ENCODE data around the gene CCDC167.

The CCDC167 gene

GRCh38 chr6:37478827-37479226 lies 20.9 kb downstream of the CCDC167 start:
- DNase-seq (ENCODE audit: low read depth in 1 of 2, low spot score in 1 of 2): no peak
- H3K4me3 ChIP-seq (replicated peaks; ENCODE audit: insufficient read depth, low read length): no peak overlapping the region
- H3K27ac ChIP-seq (replicated peaks): no peak overlapping the region
- TF ChIP-seq SPI1 (IDR thresholded peaks at IDR 0.05; ENCODE audit: borderline replicate concordance, low read depth) (no peak), CTCF (IDR thresholded peaks at IDR 0.05; ENCODE audit: insufficient read depth, low read length) (no peak), REST (IDR thresholded peaks at IDR 0.05; ENCODE audit: insufficient replicate concordance, low read depth) (no peak), POLR2AphosphoS5 (IDR thresholded peaks at IDR 0.05; ENCODE audit: low read depth) (no peak), GABPA (IDR thresholded peaks at IDR 0.05; ENCODE audit: low read depth) (no peak)
- H3K27me3 ChIP-seq (ENCODE audit: insufficient read depth, poor library complexity, severe bottlenecking): no peaks in the 10 kb centered on the region

- TF ChIP-seq SPI1 (IDR thresholded peaks at IDR 0.05; ENCODE audit: borderline replicate concordance, low read depth): no peak
- no peak for TF ChIP-seq POLR2AphosphoS5 (IDR thresholded peaks at IDR 0.05; ENCODE audit: low read depth)
- no peak for TF ChIP-seq CTCF (IDR thresholded peaks at IDR 0.05; ENCODE audit: insufficient read depth, low read length)
- no peak for TF ChIP-seq GABPA (IDR thresholded peaks at IDR 0.05; ENCODE audit: low read depth)
- no peak for TF ChIP-seq REST (IDR thresholded peaks at IDR 0.05; ENCODE audit: insufficient replicate concordance, low read depth)
- Histone ChIP-seq H3K27me3 (ENCODE audit: insufficient read depth, poor library complexity, severe bottlenecking) (no peaks in the 10 kb centered on the region), H3K4me3 (replicated peaks; ENCODE audit: insufficient read depth, low read length) (no peak overlapping the region), H3K27ac (replicated peaks) (no peak overlapping the region)
- DNase-seq (ENCODE audit: low read depth in 1 of 2, low spot score in 1 of 2): no peak
Observed at GRCh38 chr6:37477656-37478435, 21.8 kb downstream of the CCDC167 start.

GRCh38 chr6:37477191-37477590 lies 22.5 kb downstream of the CCDC167 start:
- no peak for DNase-seq (ENCODE audit: low read depth in 1 of 2, low spot score in 1 of 2)
- no peak for TF ChIP-seq SPI1 (IDR thresholded peaks at IDR 0.05; ENCODE audit: borderline replicate concordance, low read depth)
- no peak for TF ChIP-seq REST (IDR thresholded peaks at IDR 0.05; ENCODE audit: insufficient replicate concordance, low read depth)
- no peak for TF ChIP-seq CTCF (IDR thresholded peaks at IDR 0.05; ENCODE audit: insufficient read depth, low read length)
- no peak for TF ChIP-seq GABPA (IDR thresholded peaks at IDR 0.05; ENCODE audit: low read depth)
- no peak for TF ChIP-seq POLR2AphosphoS5 (IDR thresholded peaks at IDR 0.05; ENCODE audit: low read depth)
- Histone ChIP-seq H3K4me3 (replicated peaks; ENCODE audit: insufficient read depth, low read length) (no peak overlapping the region), H3K27me3 (ENCODE audit: insufficient read depth, poor library complexity, severe bottlenecking) (no peaks in the 10 kb centered on the region), H3K27ac (replicated peaks) (no peak overlapping the region)

Data from HL-60 (cell line).